ENCODE measurements around the gene FHOD3. TPM values are rescaled to one million over a fixed set of nuclear protein-coding genes. Genes with fewer than 3 reads are reported as not detected.

The FHOD3 gene
- total and polyA plus RNA-seq, 4 donors: 0.57 to 1.3 (median 1.2) TPM; not detected in 1

GRCh38 chr18:36334798-36335197 lies 37.3 kb downstream of the FHOD3 start:
- H3K36me3 ChIP-seq (ENCODE audit: control insufficient read depth in 4 of 4, insufficient read depth in 3 of 4, low read depth in 1 of 4, low read length in 3 of 4): no peaks in the 10 kb centered on the region
- H3K27me3 ChIP-seq (ENCODE audit: control insufficient read depth in 4 of 4, insufficient read depth in 4 of 4, low read length in 3 of 4): no peaks in the 10 kb centered on the region
- H3K4me3 ChIP-seq (ENCODE audit: low read depth in 1 of 3, low read length in 3 of 3): no peak overlapping the region
- no peak for TF ChIP-seq GABPA (IDR thresholded peaks at IDR 0.05 in 1 of 2, conservative IDR thresholded peaks at IDR 0.05 in 1 of 2)
- no peak for TF ChIP-seq SP1 (IDR thresholded peaks at IDR 0.05)
- no peak for TF ChIP-seq MAX (IDR thresholded peaks at IDR 0.05)
- TF ChIP-seq FOXA2 (IDR thresholded peaks at IDR 0.05): no peak
- TF ChIP-seq EGR1 (IDR thresholded peaks at IDR 0.05; ENCODE audit: low read depth in 2 of 2): no peak
- no peak for TF ChIP-seq ATF3 (IDR thresholded peaks at IDR 0.05)
- TF ChIP-seq TAF1 (conservative IDR thresholded peaks at IDR 0.05): no peak
- no peak for TF ChIP-seq JUND (IDR thresholded peaks at IDR 0.05)
- TF ChIP-seq REST (IDR thresholded peaks at IDR 0.05): no peak
- TF ChIP-seq FOXA1 (IDR thresholded peaks at IDR 0.05): no peak
- TF ChIP-seq ZBTB33 (IDR thresholded peaks at IDR 0.05): no peak
- no peak for TF ChIP-seq HNF4A (conservative IDR thresholded peaks at IDR 0.05)
- no peak overlapping the region for H3K27ac ChIP-seq (ENCODE audit: low read depth in 1 of 2, low read length in 2 of 2)
- H3K9me3 ChIP-seq (ENCODE audit: control insufficient read depth in 4 of 4, low read length in 3 of 4): no peaks in the 10 kb centered on the region
- no peak overlapping the region for H3K9ac ChIP-seq (ENCODE audit: low read depth in 1 of 2, low read length in 2 of 2)
- peaks cover 0 to 6% (median 0%) of the 10 kb centered on the region in 4 donors for H3K4me1 ChIP-seq (ENCODE audit: control insufficient read depth in 4 of 4, insufficient read depth in 4 of 4, low read length in 3 of 4)
- WGBS: 82% methylated on average over 3 of the region's 3 CpGs
- no peak for DNase-seq (ENCODE audit: low spot score)

GRCh38 chr18:36335476-36336279 lies 38.2 kb downstream of the FHOD3 start:
- Histone ChIP-seq H3K9me3 (ENCODE audit: control insufficient read depth in 4 of 4, low read length in 3 of 4) (no peaks in the 10 kb centered on the region), H3K4me3 (ENCODE audit: low read depth in 1 of 3, low read length in 3 of 3) (no peak overlapping the region), H3K36me3 (ENCODE audit: control insufficient read depth in 4 of 4, insufficient read depth in 3 of 4, low read depth in 1 of 4, low read length in 3 of 4) (no peaks in the 10 kb centered on the region), H3K4me1 (ENCODE audit: control insufficient read depth in 4 of 4, insufficient read depth in 4 of 4, low read length in 3 of 4) (peaks cover 0 to 6% (median 0%) of the 10 kb centered on the region in 4 donors), H3K9ac (ENCODE audit: low read depth in 1 of 2, low read length in 2 of 2) (no peak overlapping the region), H3K27ac (ENCODE audit: low read depth in 1 of 2, low read length in 2 of 2) (no peak overlapping the region), H3K27me3 (ENCODE audit: control insufficient read depth in 4 of 4, insufficient read depth in 4 of 4, low read length in 3 of 4) (no peaks in the 10 kb centered on the region)
- no peak for DNase-seq (ENCODE audit: low spot score)
- TF ChIP-seq MAX (IDR thresholded peaks at IDR 0.05) (no peak), FOXA1 (IDR thresholded peaks at IDR 0.05) (no peak), JUND (IDR thresholded peaks at IDR 0.05) (no peak), SP1 (IDR thresholded peaks at IDR 0.05) (no peak), REST (IDR thresholded peaks at IDR 0.05) (no peak), RAD21 (IDR thresholded peaks at IDR 0.05) (no peak)
- 95% methylated on average over 16 of the region's 16 CpGs for WGBS
